OCI-LY7 (cell line): Measurements from ENCODE around the gene SRP9. TPM values are rescaled to one million over a fixed set of nuclear protein-coding genes. Genes with fewer than 3 reads are reported as not detected.

Experiments used
- BruUV-seq: library from RNA; stranded (reverse); fragments of 400-500 nt; replicated peaks from 2 replicates; lab custom pipeline; 2021; lab: Mats Ljungman, UMichigan
- CTCF ChIA-PET: fragments of 300-600 bp; sonication (Branson Sonifier 250); formaldehyde crosslinking; loops from one replicate; lab custom pipeline; 2022; ENCODE audit warnings: antibody characterized with exemption; ENCODE audit not compliant: unreplicated experiment; lab: Charles Lee
- POLR2A ChIA-PET: fragments of 300-600 bp; sonication (Branson Sonifier 250); formaldehyde crosslinking; loops from one replicate; lab custom pipeline; 2022; ENCODE audit warnings: antibody characterized with exemption; lab: Charles Lee
- DNase-seq: peaks from one replicate; pipeline ENCODE4 v3.0.0-alpha.2; 2015; ENCODE audit warnings: low spot score
- H2AFZ ChIP-seq: fragments of 200-600 bp; sonication (generic), shearing (Covaris generic); 2 replicates; pipeline ENCODE4 v1.6.1; 2014; ENCODE audit warnings: mild to moderate bottlenecking, antibody characterized with exemption, low read length, moderate library complexity
- H3K27ac ChIP-seq: fragments of 200-600 bp; sonication (generic); 2 replicates; pipeline ENCODE4 v1.5.1; 2014; ENCODE audit warnings: mixed run types, low read depth, mild to moderate bottlenecking, moderate library complexity, low read length, inconsistent platforms; ENCODE audit not compliant: poor library complexity, severe bottlenecking
- H3K36me3 ChIP-seq: fragments of 200-600 bp; sonication (generic); 2 replicates; pipeline ENCODE4 v1.6.1; 2014; ENCODE audit warnings: mild to moderate bottlenecking, antibody characterized with exemption, low read length, moderate library complexity, mixed read lengths; ENCODE audit not compliant: insufficient read depth
- H3K4me1 ChIP-seq: fragments of 200-600 bp; sonication (generic); 2 replicates; pipeline ENCODE4 v1.5.1; 2014; ENCODE audit warnings: mild to moderate bottlenecking, low read length; ENCODE audit not compliant: insufficient read depth, poor library complexity, severe bottlenecking
- H3K4me2 ChIP-seq: fragments of 200-600 bp; sonication (generic); 2 replicates; pipeline ENCODE4 v1.6.1; 2014; ENCODE audit warnings: mild to moderate bottlenecking, low read length
- H3K4me3 ChIP-seq: fragments of 200-600 bp; sonication (generic); 2 replicates; pipeline ENCODE4 v1.5.1; 2014; ENCODE audit warnings: mild to moderate bottlenecking, low read depth, low read length; ENCODE audit not compliant: poor library complexity, severe bottlenecking
- H3K79me2 ChIP-seq: fragments of 200-600 bp; sonication (generic); 2 replicates; pipeline ENCODE4 v1.6.1; 2016; ENCODE audit warnings: low read depth, mild to moderate bottlenecking, low read length, moderate library complexity, mixed read lengths; ENCODE audit not compliant: insufficient read depth
- H3K9me2 ChIP-seq: fragments of 200-600 bp; sonication (generic); 2 replicates; pipeline ENCODE4 v1.6.1; 2016; ENCODE audit warnings: mild to moderate bottlenecking, low read length, mixed read lengths; ENCODE audit not compliant: insufficient read depth
- H3K9me3 ChIP-seq: fragments of 200-600 bp; sonication (generic); 2 replicates; pipeline ENCODE4 v1.6.1; 2014; ENCODE audit warnings: mild to moderate bottlenecking, mixed run types, low read length, mixed read lengths
- H4K20me1 ChIP-seq: fragments of 200-600 bp; sonication (generic); 2 replicates; pipeline ENCODE4 v1.6.1; 2014; ENCODE audit warnings: mild to moderate bottlenecking, antibody characterized with exemption, low read length, moderate library complexity, mixed read lengths; ENCODE audit not compliant: insufficient read depth
- CTCF ChIP-seq: fragments of 200-600 bp; sonication (generic); conservative IDR thresholded peaks from 2 replicates; pipeline ENCODE4 v1.5.1; 2014; ENCODE audit warnings: mild to moderate bottlenecking, antibody characterized with exemption, low read length, moderate library complexity, mixed read lengths
- EZH2phosphoT487 ChIP-seq: fragments of 200-600 bp; sonication (generic); IDR thresholded peaks from 2 replicates; pipeline ENCODE4 v1.6.1; 2018; ENCODE audit warnings: low read depth, borderline replicate concordance, mild to moderate bottlenecking, mixed run types, antibody characterized with exemption, low read length, moderate library complexity, mixed read lengths
- intact Hi-C: fragments of 100-400 bp; cut with micrococcal nuclease; formaldehyde crosslinking; loops from one replicate; pipeline ENCODE4 v1.10.0; 2022; ENCODE audit not compliant: unreplicated experiment
- total RNA-seq, 2 experiments: library from RNA; depleted of rRNA in 1 of 2; stranded (reverse); fragments of >200 nt in 1 of 2; shearing (Covaris generic) in 1 of 2; gene quantifications; 2 replicates each; pipeline ENCODE4 v1.2.3, GENCODE V29; 2014 to 2022

SRP9 gene
- total RNA-seq, 2 experiments from 2014 or later = 221 to 306 TPM

- ChIA-PET CTCF (interaction anchor here (1.4 kb wide), 1 partner anchor 15 kb away, joined by 3 read pairs; no protein-coding TSS in a partner anchor), POLR2A (no interaction called here)
- intact Hi-C loops = no loop called here
- no peak overlapping the region for H2AFZ ChIP-seq
- H3K4me2 ChIP-seq = no peak overlapping the region
- H3K36me3 ChIP-seq = no peaks in the 10 kb centered on the region
- H3K9me3 ChIP-seq = no peaks in the 10 kb centered on the region
- no peak for DNase-seq
- no TSS peak for BruUV-seq
- H3K4me1 ChIP-seq = no peaks in the 10 kb centered on the region
- no peaks in the 10 kb centered on the region for H4K20me1 ChIP-seq
- no peak overlapping the region for H3K27ac ChIP-seq
- no peaks in the 10 kb centered on the region for H3K79me2 ChIP-seq
- no peak overlapping the region for H3K4me3 ChIP-seq
- TF ChIP-seq EZH2phosphoT487 = no peak
- TF ChIP-seq CTCF = no peak
- H3K9me2 ChIP-seq = no peaks in the 10 kb centered on the region
Observed at GRCh38 chr1:225825078-225825477, 47.5 kb downstream of the SRP9 start.

- Histone ChIP-seq H4K20me1 (no peaks in the 10 kb centered on the region), H3K9me2 (no peaks in the 10 kb centered on the region), H3K27ac (no peak overlapping the region), H3K4me1 (no peaks in the 10 kb centered on the region), H3K4me2 (no peak overlapping the region), H2AFZ (no peak overlapping the region), H3K9me3 (no peaks in the 10 kb centered on the region), H3K4me3 (no peak overlapping the region), H3K79me2 (no peaks in the 10 kb centered on the region), H3K36me3 (no peaks in the 10 kb centered on the region)
- DNase-seq = no peak
- ChIA-PET POLR2A (interaction anchor here (0.8 kb wide), 1 partner anchor 115 kb away, joined by 3 read pairs; the partner anchor contains the start of gene LEFTY2), CTCF (interaction anchor here (1.4 kb wide), 1 partner anchor 15 kb away, joined by 3 read pairs; no protein-coding TSS in a partner anchor)
- TF ChIP-seq CTCF (no peak), EZH2phosphoT487 (no peak)
- no TSS peak for BruUV-seq
- intact Hi-C loops = no loop called here
Observed at GRCh38 chr1:225825607-225826007, 48.0 kb downstream of the SRP9 start.

- Histone ChIP-seq H3K4me3 (no peak overlapping the region), H4K20me1 (no peaks in the 10 kb centered on the region), H3K9me2 (no peaks in the 10 kb centered on the region), H3K36me3 (no peaks in the 10 kb centered on the region), H3K4me1 (no peaks in the 10 kb centered on the region), H3K4me2 (no peak overlapping the region), H3K9me3 (no peaks in the 10 kb centered on the region), H3K79me2 (no peaks in the 10 kb centered on the region), H2AFZ (no peak overlapping the region), H3K27ac (no peak overlapping the region)
- TF ChIP-seq EZH2phosphoT487 = no peak
- TF ChIP-seq CTCF = no peak
- intact Hi-C loops = no loop called here
- ChIA-PET POLR2A (no interaction called here), CTCF (no interaction called here)
- no peak for DNase-seq
- no TSS peak for BruUV-seq
Observed at GRCh38 chr1:225827076-225827475, 49.5 kb downstream of the SRP9 start.
